GM18861 (cell line): ENCODE measurements around the gene NUP50.
"Not testable (repeated sequence)": the region's sequence is repeated elsewhere in the genome, so short reads cannot be mapped to it uniquely, and the experiment has no call there.

Experiments
- ATAC-seq: cut with Tn5 transposase; IDR thresholded peaks from one replicate; pipeline ENCODE4 v1.9.1; 2021; ENCODE audit not compliant: unreplicated experiment

NUP50 gene

GRCh38 chr22:45159652-45160462, 3.9 kb upstream of the NUP50 start:
- ATAC-seq = no peak

GRCh38 chr22:45162531-45162930, 1.2 kb upstream of the NUP50 start:
- no peak for ATAC-seq

- peak; percentile 1 for ATAC-seq
Measured at GRCh38 chr22:45163099-45163450, 650 bp upstream of the NUP50 start.

- no peak for ATAC-seq
Measured at GRCh38 chr22:45164270-45165088, 754 bp downstream of the NUP50 start.

- no peak for ATAC-seq
Measured at GRCh38 chr22:45166932-45167331, 3.2 kb downstream of the NUP50 start.

GRCh38 chr22:45169591-45170466, 6.1 kb downstream of the NUP50 start:
- ATAC-seq = no peak

GRCh38 chr22:45171830-45172229, 8.1 kb downstream of the NUP50 start:
- no peak for ATAC-seq

GRCh38 chr22:45172881-45173585, 9.3 kb downstream of the NUP50 start:
- no peak for ATAC-seq

- ATAC-seq = no peak
Measured at GRCh38 chr22:45179276-45180049, 15.7 kb downstream of the NUP50 start.

- no peak for ATAC-seq
Measured at GRCh38 chr22:45180146-45180679, 16.5 kb downstream of the NUP50 start.

GRCh38 chr22:45181240-45181639, 17.5 kb downstream of the NUP50 start:
- no peak for ATAC-seq

- no peak for ATAC-seq
Measured at GRCh38 chr22:45181766-45182165, 18.0 kb downstream of the NUP50 start.

GRCh38 chr22:45183974-45184373, 20.2 kb downstream of the NUP50 start:
- ATAC-seq = no peak

- no peak for ATAC-seq
Measured at GRCh38 chr22:45185718-45186514, 22.2 kb downstream of the NUP50 start.

- ATAC-seq = no peak
Measured at GRCh38 chr22:45187891-45188290, 24.2 kb downstream of the NUP50 start.

GRCh38 chr22:45188779-45189178, 25.1 kb downstream of the NUP50 start:
- ATAC-seq = no peak

GRCh38 chr22:45190202-45190872, 26.6 kb downstream of the NUP50 start:
- no peak for ATAC-seq

GRCh38 chr22:45191746-45192145, 28.0 kb downstream of the NUP50 start:
- ATAC-seq = not testable (repeated sequence)
